Left hindlimb (tissue), 1 donor: ENCODE results near the gene ARHGAP21.
"Not testable (repeated sequence)": the region's sequence is repeated elsewhere in the genome, so short reads cannot be mapped to it uniquely, and the experiment has no call there.

Experiments used
- DNase-seq: peaks from one replicate; pipeline ENCODE4 v3.0.0-alpha.2; 2018

Gene ARHGAP21

DNA sequence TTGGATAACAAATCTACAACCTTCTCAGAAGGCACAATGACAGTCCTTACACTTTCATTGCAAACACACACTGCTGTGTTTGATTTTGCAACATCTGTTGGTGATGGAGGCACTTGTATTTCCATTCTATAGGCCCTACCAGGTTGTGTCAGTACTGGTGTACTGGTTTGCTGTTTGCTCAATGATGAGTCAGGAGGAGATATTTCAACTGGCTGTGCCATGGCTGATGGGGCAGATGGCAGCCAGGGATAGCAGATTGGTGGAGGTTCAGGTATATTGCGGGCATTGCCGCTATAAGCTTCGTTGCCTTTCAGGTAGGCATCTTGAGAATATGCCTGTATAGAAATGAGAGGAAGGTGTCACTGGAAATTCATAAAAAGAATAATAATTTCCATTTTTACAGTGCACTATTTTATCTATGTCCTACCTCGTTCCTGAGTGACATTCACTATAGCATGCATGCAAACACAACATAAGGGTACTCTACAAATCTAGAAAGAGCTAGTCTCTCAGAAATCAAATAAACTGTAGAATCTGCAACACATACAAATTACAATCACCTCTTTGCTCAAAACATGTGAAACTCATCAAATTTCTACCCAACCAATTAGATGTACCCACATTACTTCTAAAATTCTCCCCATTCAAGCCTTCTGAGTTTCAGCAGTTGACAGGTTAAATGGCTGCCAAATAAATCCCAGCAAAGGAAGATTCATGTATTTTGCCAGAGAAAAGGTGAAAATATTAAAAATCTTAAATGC is 102.5 kb downstream of the ARHGAP21 start:
- not testable (repeated sequence) for DNase-seq

- not testable (repeated sequence) for DNase-seq
Observed at GRCh38 chr10:24619994-24620310, 103.7 kb downstream of the ARHGAP21 start.

- not testable (repeated sequence) for DNase-seq
Observed at GRCh38 chr10:24619291-24619993, 104.2 kb downstream of the ARHGAP21 start.

GRCh38 chr10:24618401-24618800 is 105.3 kb downstream of the ARHGAP21 start:
- DNase-seq, result no peak

DNA sequence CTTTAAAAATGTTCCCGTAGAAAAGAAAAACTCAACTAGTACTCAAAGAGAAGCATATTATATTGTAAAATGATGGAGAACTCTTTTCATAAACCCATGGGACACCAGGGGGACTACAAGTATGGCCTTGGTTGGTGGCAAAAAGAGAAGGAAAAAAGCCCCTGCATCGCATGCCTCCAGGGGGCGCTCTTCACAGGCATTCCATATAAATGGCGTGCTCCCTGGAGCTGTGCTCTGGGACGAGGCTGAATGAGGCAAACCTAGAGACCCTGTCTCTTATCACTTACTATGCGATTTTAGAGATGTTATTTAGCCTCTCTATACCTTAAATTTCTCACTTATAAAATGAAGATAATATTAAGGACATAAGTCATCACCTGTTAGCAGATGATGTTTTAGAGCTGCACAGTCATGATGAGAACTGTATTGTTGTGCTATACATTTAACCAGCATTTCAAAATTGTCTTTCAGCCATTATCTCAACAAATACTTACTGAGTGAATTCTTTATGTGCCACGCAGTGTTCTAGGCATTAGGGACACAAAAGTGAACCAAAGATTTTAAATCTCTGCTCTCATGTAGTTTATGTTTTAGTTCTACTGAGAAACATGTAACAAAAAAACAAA is 105.8 kb downstream of the ARHGAP21 start:
- DNase-seq, result no peak

DNA sequence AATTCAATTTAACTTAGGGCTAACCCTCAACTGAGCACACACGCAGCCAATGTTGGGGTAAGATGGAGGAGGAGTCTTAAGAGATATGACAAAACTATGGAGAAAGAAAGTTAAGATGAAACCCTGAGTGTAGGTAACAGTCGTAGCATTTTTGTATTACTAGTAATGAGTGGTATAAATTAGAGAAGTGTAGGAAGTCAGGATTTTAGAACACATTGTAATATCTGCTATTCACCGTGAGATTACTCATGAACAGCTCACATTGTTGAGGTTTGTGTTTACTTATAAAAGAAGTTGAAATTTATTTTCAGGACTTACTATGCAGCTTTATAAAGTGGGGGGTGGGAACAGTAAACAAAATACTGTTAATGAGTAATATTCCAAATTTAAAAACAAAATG is 107.2 kb downstream of the ARHGAP21 start:
- no peak for DNase-seq

DNA sequence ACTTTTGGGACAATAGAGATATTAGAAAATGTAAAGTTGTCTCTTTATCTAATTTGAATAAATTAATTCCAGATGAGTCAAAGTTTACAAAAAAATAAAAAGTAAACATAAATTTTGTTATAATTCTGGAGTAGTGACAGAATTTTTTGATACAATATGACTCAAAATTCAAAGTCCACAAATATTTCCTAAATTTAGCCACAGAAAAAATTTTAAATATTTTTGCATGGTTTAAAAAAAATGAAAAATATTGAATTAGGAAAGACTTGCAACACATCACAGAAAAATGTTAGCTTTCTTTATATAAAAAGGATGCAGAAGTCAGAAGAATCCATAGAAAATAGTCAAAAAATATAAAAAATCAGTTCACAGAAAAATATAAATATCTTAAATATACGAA is 117.7 kb downstream of the ARHGAP21 start:
- no peak for DNase-seq

DNA sequence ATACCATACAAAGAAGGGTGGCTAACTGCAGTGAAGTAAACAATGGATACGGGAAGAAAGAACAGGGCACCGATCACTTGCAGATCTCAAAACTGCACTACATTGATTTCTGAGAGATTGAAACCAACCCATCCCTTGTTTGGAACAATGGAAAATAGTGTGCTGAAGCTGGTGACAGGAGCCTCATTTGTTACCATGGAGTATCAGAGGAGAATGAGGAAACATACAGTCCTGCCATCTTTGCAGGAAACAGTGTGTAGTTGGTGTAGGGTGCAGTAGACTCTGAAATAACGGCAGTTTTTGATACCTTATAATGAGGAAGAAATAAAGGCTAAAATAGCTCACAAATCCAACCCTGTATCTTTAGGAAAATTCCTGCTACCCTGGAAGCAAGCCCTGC is 118.5 kb downstream of the ARHGAP21 start:
- DNase-seq, result no peak

DNA sequence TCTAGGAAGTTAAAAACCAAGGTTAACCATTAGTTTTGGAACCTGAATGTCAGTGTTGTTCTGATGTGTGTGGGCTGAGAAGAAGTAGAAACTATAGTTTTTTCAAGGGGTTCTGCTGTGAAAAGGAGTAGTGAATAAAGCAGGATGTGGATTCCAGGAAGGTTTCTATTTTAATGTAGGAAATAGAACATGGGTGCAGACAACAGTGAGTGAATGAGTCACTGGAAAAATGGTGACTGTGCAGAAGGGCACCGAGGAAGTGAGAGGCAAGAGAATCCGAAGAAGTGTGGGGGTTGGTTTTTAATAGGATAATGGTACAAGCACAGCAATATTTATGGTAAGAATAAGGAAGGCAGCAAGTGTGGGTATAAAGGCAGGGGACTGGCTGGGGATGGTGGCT is 120.4 kb downstream of the ARHGAP21 start:
- DNase-seq, result no peak

GRCh38 chr10:24597961-24598360 is 125.7 kb downstream of the ARHGAP21 start:
- no peak for DNase-seq

GRCh38 chr10:24597426-24597825 is 126.3 kb downstream of the ARHGAP21 start:
- DNase-seq, result no peak

DNA sequence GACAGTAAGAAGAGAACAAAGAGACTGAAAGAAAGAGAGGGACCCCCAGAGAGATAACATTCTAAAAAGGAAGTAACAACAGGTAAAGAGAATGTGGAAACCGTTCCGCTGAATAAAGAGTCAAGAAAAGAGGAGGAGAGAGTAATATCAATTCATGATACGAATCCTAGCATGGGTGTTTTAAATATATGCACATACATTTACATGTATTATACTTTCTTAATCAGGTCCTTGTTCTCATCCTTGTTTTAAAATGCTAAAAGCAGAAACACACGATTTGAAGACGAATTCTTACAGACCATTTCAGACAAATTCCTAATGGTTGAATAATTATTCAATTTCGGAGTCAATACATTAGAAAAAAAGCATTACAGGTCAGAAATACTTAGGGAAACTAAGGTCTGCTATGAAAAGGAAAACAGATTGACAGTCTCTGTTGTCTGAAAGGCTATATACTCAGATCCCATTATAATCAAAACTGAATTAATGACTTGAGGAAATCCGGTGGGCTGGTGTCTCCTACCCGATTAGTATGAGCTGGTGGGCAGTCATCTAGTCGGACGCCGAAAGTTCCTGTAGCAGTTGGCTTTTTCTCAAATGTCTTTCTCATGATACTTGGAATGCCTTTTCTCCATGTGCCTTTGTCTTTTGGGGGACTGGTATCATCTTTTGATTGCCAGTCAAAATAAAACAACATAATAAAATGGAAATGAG is 127.3 kb downstream of the ARHGAP21 start:
- DNase-seq, result no peak

GRCh38 chr10:24590697-24591457 is 132.8 kb downstream of the ARHGAP21 start:
- no peak for DNase-seq

GRCh38 chr10:24589265-24589664 is 134.4 kb downstream of the ARHGAP21 start:
- no peak for DNase-seq

DNA sequence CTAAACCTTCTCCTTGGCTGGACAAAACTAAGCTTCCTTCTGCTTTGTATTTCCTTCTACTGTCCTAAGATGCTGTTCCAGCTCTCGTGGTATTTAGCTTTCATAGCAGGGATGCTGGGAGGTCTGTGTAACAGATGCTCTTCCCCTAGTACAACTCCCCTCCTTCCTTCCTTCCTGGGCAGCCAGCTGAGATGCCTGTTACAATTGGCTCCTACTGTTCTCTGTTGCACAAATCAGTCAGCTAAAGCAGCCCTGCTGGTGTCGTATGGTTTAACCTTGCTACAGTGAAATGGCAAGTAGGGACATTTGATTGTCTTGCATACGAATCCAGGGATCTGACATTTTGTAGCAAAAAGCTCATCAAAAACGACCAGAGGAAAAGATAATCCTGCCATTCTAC is 143.8 kb downstream of the ARHGAP21 start:
- no peak for DNase-seq

GRCh38 chr10:24579448-24579847 is 144.2 kb downstream of the ARHGAP21 start:
- no peak for DNase-seq

GRCh38 chr10:24575481-24576002 is 148.1 kb downstream of the ARHGAP21 start:
- no peak for DNase-seq

GRCh38 chr10:24574578-24575155 is 149.0 kb downstream of the ARHGAP21 start:
- DNase-seq, result no peak

DNA sequence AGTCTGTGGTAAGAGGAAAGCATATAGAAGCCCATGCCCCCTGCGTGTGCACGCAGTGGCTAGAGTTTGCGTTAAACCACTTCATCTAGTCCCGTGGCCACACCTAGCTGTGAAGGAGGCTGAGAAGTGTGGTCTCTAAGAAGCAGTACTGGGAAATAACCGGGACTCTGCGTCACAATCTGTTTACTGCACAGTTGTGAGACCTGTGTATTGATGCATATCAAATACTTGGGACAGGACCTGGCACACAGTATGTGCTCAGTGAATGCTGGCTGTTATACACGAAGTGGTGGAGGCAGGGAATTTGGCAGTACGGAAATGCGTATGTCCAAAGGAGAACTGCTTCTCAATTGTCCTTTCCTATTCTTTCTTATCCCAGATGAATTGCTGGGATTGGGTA is 149.5 kb downstream of the ARHGAP21 start:
- DNase-seq, result no peak

- DNase-seq, result no peak
Observed at GRCh38 chr10:24571870-24572450, 151.7 kb downstream of the ARHGAP21 start.

GRCh38 chr10:24570658-24571426 is 152.8 kb downstream of the ARHGAP21 start:
- DNase-seq, result no peak
